ENCODE results near the gene SHANK1.

SHANK1 gene

GRCh38 chr19:50702158-50702870, 17.3 kb downstream of the SHANK1 start:
- TF ChIP-seq ZNF311 (tag by site-specific recombination; IDR thresholded peaks at IDR 0.05; ENCODE audit: borderline replicate concordance) (no peak), ZNF280C (tag by site-specific recombination; IDR thresholded peaks at IDR 0.05) (no peak), ZFP41 (tag by site-specific recombination; IDR thresholded peaks at IDR 0.05; ENCODE audit: borderline replicate concordance) (no peak)
- CTCF ChIA-PET = interaction anchor here (0.6 to 7.0 kb wide), 7 partner anchors 10 to 164 kb away, joined by 3 to 151 read pairs (median 4); no protein-coding TSS in a partner anchor
- Histone ChIP-seq H3K4me3 (ENCODE audit: low read depth, low read length) (no peak overlapping the region), H3K36me3 (ENCODE audit: control insufficient read depth in 2 of 2, insufficient read depth in 1 of 2, low read length in 2 of 2) (no peaks in the 10 kb centered on the region), H3K4me1 (ENCODE audit: control insufficient read depth, insufficient read depth, low read length) (no peaks in the 10 kb centered on the region), H3K27ac (ENCODE audit: extremely low read depth, low read depth, low read length) (no peak overlapping the region), H3K9me3 (ENCODE audit: control insufficient read depth, insufficient read depth, low read depth, low read length) (no peaks in the 10 kb centered on the region)
- POLR2A ChIA-PET = interaction anchor here (2.0 kb wide), 1 partner anchor 22 kb away, joined by 9 read pairs; no protein-coding TSS in a partner anchor

GRCh38 chr19:50701367-50701985, 18.1 kb downstream of the SHANK1 start:
- Histone ChIP-seq H3K4me1 (ENCODE audit: control insufficient read depth, insufficient read depth, low read length) (no peaks in the 10 kb centered on the region), H3K36me3 (ENCODE audit: control insufficient read depth in 2 of 2, insufficient read depth in 1 of 2, low read length in 2 of 2) (no peaks in the 10 kb centered on the region), H3K27ac (ENCODE audit: extremely low read depth, low read depth, low read length) (no peak overlapping the region), H3K9me3 (ENCODE audit: control insufficient read depth, insufficient read depth, low read depth, low read length) (no peaks in the 10 kb centered on the region), H3K4me3 (ENCODE audit: low read depth, low read length) (no peak overlapping the region)
- TF ChIP-seq PRDM6 (tag by site-specific recombination; IDR thresholded peaks at IDR 0.05) = no peak
- no peak for TF ChIP-seq MYNN (tag by site-specific recombination; IDR thresholded peaks at IDR 0.05; ENCODE audit: borderline replicate concordance)
- no peak for TF ChIP-seq ZNF558 (tag by site-specific recombination; IDR thresholded peaks at IDR 0.05)
- no peak for TF ChIP-seq ZNF449 (tag by site-specific recombination; IDR thresholded peaks at IDR 0.05)
- TF ChIP-seq ZNF645 (tag by site-specific recombination; IDR thresholded peaks at IDR 0.05) = no peak
- TF ChIP-seq ZNF585B (tag by site-specific recombination; IDR thresholded peaks at IDR 0.05) = no peak
- no peak for TF ChIP-seq ZNF76 (tag by site-specific recombination; IDR thresholded peaks at IDR 0.05; ENCODE audit: borderline replicate concordance, low read depth)
- no peak for TF ChIP-seq ZNF157 (tag by site-specific recombination; IDR thresholded peaks at IDR 0.05)
- TF ChIP-seq MEIS1 (CRISPR knock-in tag; IDR thresholded peaks at IDR 0.05; ENCODE audit: borderline replicate concordance) = no peak
- TF ChIP-seq YY1 (tag by site-specific recombination; IDR thresholded peaks at IDR 0.05) = no peak
- TF ChIP-seq ZBTB1 (tag by site-specific recombination; IDR thresholded peaks at IDR 0.05) = no peak
- TF ChIP-seq KLF1 (tag by site-specific recombination; IDR thresholded peaks at IDR 0.05) = no peak
- no peak for TF ChIP-seq RBAK (tag by site-specific recombination; IDR thresholded peaks at IDR 0.05)
- no peak for TF ChIP-seq ZNF514 (tag by site-specific recombination; IDR thresholded peaks at IDR 0.05)
- no peak for TF ChIP-seq TSHZ1 (tag by site-specific recombination; IDR thresholded peaks at IDR 0.05; ENCODE audit: borderline replicate concordance)
- TF ChIP-seq SP7 (tag by site-specific recombination; IDR thresholded peaks at IDR 0.05) = no peak
- no peak for TF ChIP-seq ZNF843 (tag by site-specific recombination; IDR thresholded peaks at IDR 0.05)
- TF ChIP-seq ZBTB17 (tag by site-specific recombination; IDR thresholded peaks at IDR 0.05) = no peak
- no peak for TF ChIP-seq ZNF530 (tag by site-specific recombination; IDR thresholded peaks at IDR 0.05; ENCODE audit: low read depth)
- CTCF ChIA-PET = interaction anchor here (1.6 to 7.0 kb wide), 2 partner anchors 12 to 79 kb away, joined by 4 to 151 read pairs; no protein-coding TSS in a partner anchor
- POLR2A ChIA-PET = interaction anchor here (0.7 kb wide), 1 partner anchor 430 kb away, joined by 5 read pairs; no protein-coding TSS in a partner anchor
